HG03442 (cell line): ENCODE measurements around the gene RAD21L1.

Experiments
- ATAC-seq: cut with Tn5 transposase; IDR thresholded peaks from one replicate; pipeline ENCODE4 v1.9.1; 2021; ENCODE audit warnings: mild to moderate bottlenecking, moderate library complexity; ENCODE audit not compliant: unreplicated experiment

RAD21L1 gene

GRCh38 chr20:1225783-1226654, at the start of gene RAD21L1:
Gene RAD21L1, plus strand, starts transcription at chr20:1226044. Its CDS starts 2,410 bp downstream, at chr20:1228454.
- no peak for ATAC-seq

DNA sequence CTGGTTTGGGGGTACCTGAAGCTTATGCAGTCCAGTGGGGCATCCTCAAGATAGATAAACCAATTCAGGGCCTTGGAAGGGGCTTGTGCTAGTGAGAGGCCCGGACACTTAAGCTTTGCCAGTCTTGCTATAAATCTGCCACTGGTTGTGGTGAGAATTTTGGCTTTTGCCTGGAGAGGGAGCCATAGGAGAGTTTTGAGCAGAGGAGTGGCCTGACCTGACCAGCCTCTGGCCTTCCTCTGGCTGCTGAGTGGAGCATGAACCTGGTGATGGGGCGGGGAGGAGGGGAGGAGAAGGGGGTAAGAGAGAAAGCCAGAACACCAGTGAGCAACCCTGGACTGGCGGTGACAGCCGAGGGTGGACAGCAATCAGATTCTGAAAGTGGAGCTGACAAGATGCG, 48.2 kb upstream of the RAD21L1 start:
- no peak for ATAC-seq

DNA sequence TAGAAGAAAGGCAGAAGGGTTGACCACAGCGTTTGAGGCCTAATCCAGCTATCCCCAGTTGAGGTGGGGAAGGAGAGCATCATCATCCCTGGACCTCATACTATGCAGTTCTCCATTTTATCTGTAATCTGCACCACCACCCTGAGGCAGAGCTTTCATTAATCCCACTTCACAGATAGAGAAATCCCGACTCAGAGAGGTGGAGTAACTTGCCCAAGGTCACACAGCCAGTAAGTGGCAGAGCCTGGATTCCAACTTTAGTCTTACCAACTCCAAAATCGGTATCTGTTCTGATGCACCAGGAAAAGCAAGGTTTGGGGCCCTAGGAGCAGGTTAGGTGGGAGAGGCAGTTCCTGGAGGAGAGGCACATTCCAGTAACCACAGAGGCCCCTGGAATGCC, 47.7 kb upstream of the RAD21L1 start:
- no peak for ATAC-seq

DNA sequence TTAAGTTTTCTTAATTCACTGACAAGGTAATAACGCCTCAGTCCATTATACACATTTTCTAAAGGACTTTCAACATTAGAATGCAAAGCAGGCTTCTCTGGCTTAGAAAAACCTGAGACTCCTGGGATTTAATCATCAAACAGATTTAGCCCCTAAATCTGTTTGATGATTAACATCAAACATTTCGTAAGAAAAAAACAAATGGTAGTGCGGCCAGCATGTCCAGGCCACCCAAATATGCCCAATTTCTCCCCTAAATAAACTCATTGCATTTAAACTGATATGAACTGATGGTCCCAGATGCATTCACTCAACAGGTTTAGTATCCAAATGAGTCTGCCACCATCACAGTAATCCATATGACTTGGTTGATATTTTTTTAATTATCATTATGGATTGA, 47.2 kb upstream of the RAD21L1 start:
- no peak for ATAC-seq

DNA sequence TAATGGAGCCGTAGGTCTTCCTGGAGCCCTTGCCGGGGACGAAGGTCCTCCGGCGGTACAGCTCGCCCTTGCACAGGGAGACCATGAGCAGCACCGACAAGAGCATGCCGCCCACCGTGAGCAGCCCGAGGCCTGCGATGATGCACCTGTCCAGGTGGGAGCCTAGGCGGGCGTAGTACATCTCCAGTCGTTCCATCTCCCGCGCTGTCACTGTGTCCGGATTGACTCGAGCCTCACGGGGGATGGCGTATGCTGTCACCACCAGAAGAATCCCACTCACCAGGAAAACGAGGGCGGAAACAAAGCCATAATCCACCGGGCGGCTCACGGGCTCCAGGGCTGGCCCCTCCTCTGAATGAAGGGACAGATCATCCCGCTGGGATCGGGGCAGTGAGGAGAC, 44.9 kb upstream of the RAD21L1 start:
- no peak for ATAC-seq

DNA sequence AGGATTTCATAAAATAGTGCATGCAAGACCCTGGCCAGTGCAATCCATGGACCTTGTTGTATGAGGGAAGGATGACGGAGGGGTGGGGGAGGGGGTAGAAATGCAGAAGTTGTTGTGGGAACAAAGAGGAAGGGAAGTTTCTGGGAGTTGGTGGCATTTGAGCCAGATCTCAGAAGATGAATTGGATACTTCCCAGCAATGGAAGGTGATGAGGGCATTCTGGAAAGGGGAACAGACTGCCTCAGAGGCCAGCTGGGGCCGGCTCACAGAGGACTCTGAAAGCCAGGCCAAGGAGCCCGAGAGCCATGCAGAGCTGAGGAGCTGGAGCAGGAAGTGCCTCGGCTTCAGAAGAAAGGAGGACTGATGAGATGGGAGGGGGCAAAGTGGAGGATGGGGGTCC, 43.7 kb upstream of the RAD21L1 start:
- ATAC-seq: no peak

- no peak for ATAC-seq
Observed at GRCh38 chr20:1183153-1183552, 42.7 kb upstream of the RAD21L1 start.

DNA sequence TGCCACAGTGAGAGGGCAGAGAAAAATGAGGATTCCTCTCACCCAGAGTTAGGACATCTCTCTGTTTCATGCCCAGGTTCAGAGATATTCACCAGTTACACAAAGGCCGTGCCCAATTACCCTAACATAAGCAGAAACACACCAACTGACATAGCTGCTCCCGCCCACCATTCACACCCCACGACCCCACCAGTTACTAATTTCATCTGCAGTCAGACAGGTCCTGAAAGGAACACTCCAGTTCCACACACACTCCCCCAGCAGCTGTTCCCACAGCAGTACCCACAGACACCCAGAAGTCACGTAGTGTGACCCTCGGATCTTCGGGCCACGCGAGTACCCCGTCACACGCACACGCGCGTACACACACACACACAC, 41.6 kb upstream of the RAD21L1 start:
- ATAC-seq: no peak

- no peak for ATAC-seq
Observed at GRCh38 chr20:1184638-1185315, 41.1 kb upstream of the RAD21L1 start, which contains the start of gene TMEM74B. Gene TMEM74B, minus strand, starts transcription at chr20:1184981. Its CDS starts 1,180 bp downstream, at chr20:1183801.

- ATAC-seq: no peak
Observed at GRCh38 chr20:1185316-1185741, 40.5 kb upstream of the RAD21L1 start.

GRCh38 chr20:1185790-1186334, 40.0 kb upstream of the RAD21L1 start:
- no peak for ATAC-seq

DNA sequence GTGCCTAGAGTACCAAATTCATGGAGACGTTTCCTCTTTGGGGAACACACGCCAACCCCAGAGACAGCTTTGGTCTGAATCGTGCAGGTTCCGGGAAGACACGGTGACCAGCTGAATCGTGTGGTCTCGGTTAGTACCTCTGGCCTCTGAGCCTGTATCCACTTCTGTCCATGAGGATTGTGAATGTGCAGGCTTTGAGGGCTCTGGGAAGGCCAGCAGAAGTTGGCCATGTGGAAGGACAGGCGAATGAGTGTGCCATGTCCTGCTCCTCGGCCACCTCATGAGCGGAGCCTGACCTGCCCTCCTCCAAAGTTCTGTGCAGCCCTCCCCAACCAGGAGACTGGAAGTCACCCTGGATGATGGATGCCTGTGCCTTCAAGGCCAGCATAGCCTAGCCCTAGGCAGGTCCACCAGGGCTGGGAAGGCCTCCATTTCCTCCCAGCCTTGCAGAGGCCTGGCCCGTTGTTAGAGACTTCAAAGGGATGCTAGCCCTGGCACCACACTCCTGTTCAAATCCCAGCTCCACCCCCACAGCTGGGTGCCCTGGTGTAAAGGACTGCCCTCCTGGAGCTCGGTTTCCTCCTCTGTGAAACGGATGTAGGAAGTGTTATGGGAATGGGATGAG, 39.4 kb upstream of the RAD21L1 start:
- no peak for ATAC-seq

DNA sequence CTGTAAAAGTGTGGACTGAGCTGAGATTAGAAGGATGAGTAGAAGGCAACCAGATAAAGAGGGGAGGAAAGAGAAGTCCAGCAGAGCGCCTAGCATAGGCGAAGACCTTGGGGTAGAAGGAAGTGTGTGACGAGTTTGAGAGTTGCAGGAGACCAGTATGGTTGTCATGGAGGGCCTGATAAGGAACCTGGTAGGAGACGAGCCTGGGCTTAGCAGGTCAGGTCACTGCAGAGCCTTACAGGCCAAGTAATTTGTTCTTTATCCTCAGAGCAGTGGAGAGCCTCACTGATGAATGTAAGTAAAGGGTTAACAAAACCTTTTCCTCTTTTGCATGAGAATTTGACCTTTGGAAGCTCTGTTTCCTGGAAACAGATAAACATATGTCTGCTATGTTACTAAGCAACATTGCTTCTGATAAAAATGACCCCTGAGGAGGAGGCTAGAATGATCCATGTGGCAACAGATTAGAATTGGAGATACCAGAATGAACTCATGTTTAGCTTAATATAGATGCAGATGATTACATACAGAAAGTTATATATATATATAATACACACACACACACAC, 38.2 kb upstream of the RAD21L1 start:
- ATAC-seq: no peak

GRCh38 chr20:1188347-1188746, 37.5 kb upstream of the RAD21L1 start:
- no peak for ATAC-seq

DNA sequence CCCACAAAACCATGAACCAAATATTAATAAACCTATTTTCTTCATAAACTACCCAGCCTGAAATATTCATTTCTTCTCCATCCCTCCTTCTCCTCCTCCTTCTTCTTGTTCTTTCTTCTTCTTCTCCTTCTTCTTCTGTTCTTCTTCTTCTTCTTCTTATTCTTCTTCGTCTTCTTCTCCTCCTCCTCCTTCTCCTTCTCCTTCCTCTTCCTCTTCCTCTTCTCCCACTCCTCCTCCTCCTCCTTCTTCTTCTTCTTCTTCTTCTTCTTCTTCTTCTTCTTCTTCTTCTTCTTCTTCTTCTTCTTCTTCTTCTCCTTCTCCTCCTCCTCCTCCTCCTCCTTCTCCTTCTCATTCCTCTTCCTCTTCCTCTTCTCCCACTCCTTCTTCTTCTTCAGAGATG, 36.0 kb upstream of the RAD21L1 start:
- ATAC-seq: no peak

GRCh38 chr20:1190847-1191246, 35.0 kb upstream of the RAD21L1 start:
- no peak for ATAC-seq

- ATAC-seq: no peak
Observed at GRCh38 chr20:1191299-1191698, 34.5 kb upstream of the RAD21L1 start.

DNA sequence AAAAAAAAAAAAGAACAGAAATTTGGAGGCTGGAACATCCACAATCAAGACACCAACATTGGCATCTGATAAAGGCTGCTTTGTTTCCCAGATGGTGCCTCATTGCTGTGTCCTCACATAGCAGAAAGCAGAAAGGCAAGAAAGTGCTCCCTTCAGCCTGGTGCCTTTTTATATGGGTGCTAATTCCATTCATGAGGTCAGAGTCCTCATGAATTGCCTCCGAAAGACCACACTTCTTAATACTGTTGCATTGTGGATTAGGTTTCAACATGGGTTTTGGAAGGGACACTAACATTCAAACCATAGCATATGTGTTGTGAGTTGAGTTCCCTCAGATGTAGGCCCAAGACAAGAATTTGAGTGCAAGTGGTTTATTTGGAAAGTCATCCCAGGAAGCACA, 30.6 kb upstream of the RAD21L1 start:
- no peak for ATAC-seq

- no peak for ATAC-seq
Observed at GRCh38 chr20:1196634-1197033, 29.2 kb upstream of the RAD21L1 start.

- no peak for ATAC-seq
Observed at GRCh38 chr20:1197801-1198200, 28.0 kb upstream of the RAD21L1 start.

- ATAC-seq: no peak
Observed at GRCh38 chr20:1198751-1199150, 27.1 kb upstream of the RAD21L1 start.
